RWPE1 (cell line): ENCODE data around the gene MRPL38.

Experiments used
- CTCF ChIA-PET: fragments of 350-600 bp; sonication (Branson Sonifier 250); formaldehyde crosslinking; extraction: SDS; loops from one replicate; lab custom pipeline; 2021; lab: Yijun Ruan, JAX
- POLR2A ChIA-PET: fragments of 400-600 bp; formaldehyde crosslinking; extraction: SDS; loops from one replicate; lab custom pipeline; 2020; ENCODE audit warnings: antibody characterized with exemption; ENCODE audit not compliant: low non-redundant PET; lab: Yijun Ruan, JAX
- DNase-seq: peaks from one replicate; pipeline ENCODE4 v3.0.0; 2012; ENCODE audit warnings: low spot score
- H3K27ac ChIP-seq: fragments of 450-650 bp; 2 replicates; pipeline ENCODE4 v1.5.1; 2017
- CTCF ChIP-seq: fragments of 450-650 bp; conservative IDR thresholded peaks from 2 replicates; pipeline ENCODE4 v1.5.1; 2017; ENCODE audit warnings: low read depth, mild to moderate bottlenecking

The MRPL38 gene

GRCh38 chr17:75915268-75915667 lies 10.6 kb upstream of the MRPL38 start:
- ChIA-PET POLR2A (no interaction called here), CTCF (no interaction called here)
- H3K27ac ChIP-seq = peak overlapping the region; percentile 11; the same call in 1 of the 2 replicates
- no peak for DNase-seq
- no peak for TF ChIP-seq CTCF

- TF ChIP-seq CTCF = no peak
- no peak for DNase-seq
- CTCF ChIA-PET = no interaction called here
- POLR2A ChIA-PET = no interaction called here
- peak overlapping the region; percentile 11; the same call in 1 of the 2 replicates for H3K27ac ChIP-seq
Measured at GRCh38 chr17:75914643-75915267, 10.1 kb upstream of the MRPL38 start.

GRCh38 chr17:75913537-75914210 lies 9.0 kb upstream of the MRPL38 start:
- CTCF ChIA-PET = no interaction called here
- no peak for TF ChIP-seq CTCF
- POLR2A ChIA-PET = no interaction called here
- DNase-seq = no peak
- peak overlapping the region; percentile 6 for H3K27ac ChIP-seq

- ChIA-PET POLR2A (interaction anchor here (0.7 kb wide), 1 partner anchor 188 kb away, joined by 3 read pairs; no protein-coding TSS in a partner anchor), CTCF (interaction anchor here (0.6 to 2.2 kb wide), 3 partner anchors 17 to 136 kb away, joined by 3 to 7 read pairs (median 3); no protein-coding TSS in a partner anchor)
- DNase-seq = no peak
- peak overlapping the region; percentile 95 for H3K27ac ChIP-seq
- no peak for TF ChIP-seq CTCF
Measured at GRCh38 chr17:75910699-75911098, 6.0 kb upstream of the MRPL38 start.

GRCh38 chr17:75909812-75910274 lies 5.2 kb upstream of the MRPL38 start:
- DNase-seq = peak; percentile 22
- H3K27ac ChIP-seq = peak overlapping the region; percentile 95
- ChIA-PET POLR2A (interaction anchor here (0.7 kb wide), 1 partner anchor 187 kb away, joined by 3 read pairs; no protein-coding TSS in a partner anchor), CTCF (interaction anchor here (0.5 to 2.2 kb wide), 5 partner anchors 18 to 190 kb away, joined by 3 to 7 read pairs (median 3); no protein-coding TSS in a partner anchor)
- no peak for TF ChIP-seq CTCF

- CTCF ChIA-PET = interaction anchor here (0.7 to 2.2 kb wide), 4 partner anchors 18 to 135 kb away, joined by 3 to 7 read pairs (median 3); no protein-coding TSS in a partner anchor
- POLR2A ChIA-PET = no interaction called here
- DNase-seq = no peak
- no peak for TF ChIP-seq CTCF
- peak overlapping the region; percentile 95 for H3K27ac ChIP-seq
Measured at GRCh38 chr17:75909051-75909811, 4.5 kb upstream of the MRPL38 start.
